Fibroblast of pulmonary artery (primary cell): Measurements from ENCODE around the gene MOB3B.

Experiments used
- DNase-seq: peaks from one replicate; pipeline ENCODE4 v3.0.0-alpha.2; 2010; ENCODE audit warnings: low read depth
- H3K4me3 ChIP-seq: replicated peaks from 2 replicates; pipeline ENCODE4 v1.5.1; 2011; ENCODE audit warnings: low read depth, mild to moderate bottlenecking, control low read depth, low read length, moderate library complexity
- CTCF ChIP-seq: IDR thresholded peaks from 2 replicates; pipeline ENCODE4 v1.5.1; 2011; ENCODE audit warnings: mild to moderate bottlenecking, control low read depth, low read length, inconsistent platforms; ENCODE audit errors: missing control alignments

Gene MOB3B

DNA sequence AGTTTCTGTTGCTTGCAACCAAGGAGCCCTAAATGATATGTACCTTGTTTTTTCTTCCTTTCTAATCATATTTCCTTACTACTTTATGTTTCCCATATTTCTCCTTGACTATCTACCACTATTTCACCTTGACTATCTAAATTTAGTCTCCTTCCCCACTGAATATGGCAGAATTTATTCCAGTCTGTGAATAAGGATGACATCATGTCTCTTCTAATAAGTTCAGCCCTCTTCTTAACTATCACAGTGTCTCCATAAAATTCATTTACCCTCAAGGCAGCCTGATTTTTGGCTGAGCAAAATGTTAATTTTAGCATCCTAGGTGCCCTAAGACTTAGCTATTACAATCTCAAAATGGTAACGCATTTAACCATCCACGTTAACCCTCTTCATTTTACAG is 133.1 kb downstream of the MOB3B start:
- no peak for TF ChIP-seq CTCF
- no peak for DNase-seq
- H3K4me3 ChIP-seq = no peak overlapping the region

GRCh38 chr9:27395484-27395921 is 134.1 kb downstream of the MOB3B start:
- H3K4me3 ChIP-seq = no peak overlapping the region
- no peak for DNase-seq
- TF ChIP-seq CTCF = no peak

DNA sequence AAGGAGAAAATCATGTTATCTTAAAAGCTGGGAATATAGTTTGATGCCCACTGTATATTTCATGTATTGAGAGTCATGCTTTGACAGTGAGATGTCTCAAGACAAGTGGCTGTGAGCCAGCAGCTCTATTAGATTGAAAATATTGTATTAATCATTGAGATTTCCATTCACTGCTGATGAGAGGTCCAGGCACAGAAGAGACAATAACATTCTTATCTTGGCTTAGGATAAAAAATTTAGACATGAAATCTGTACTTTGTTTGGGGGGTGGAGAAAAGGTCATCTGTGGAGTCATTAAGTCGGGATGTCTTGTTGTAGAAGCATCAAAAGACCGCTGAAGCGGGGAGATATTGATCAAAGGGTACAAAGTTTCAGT is 134.8 kb downstream of the MOB3B start:
- no peak for TF ChIP-seq CTCF
- no peak for DNase-seq
- no peak overlapping the region for H3K4me3 ChIP-seq

DNA sequence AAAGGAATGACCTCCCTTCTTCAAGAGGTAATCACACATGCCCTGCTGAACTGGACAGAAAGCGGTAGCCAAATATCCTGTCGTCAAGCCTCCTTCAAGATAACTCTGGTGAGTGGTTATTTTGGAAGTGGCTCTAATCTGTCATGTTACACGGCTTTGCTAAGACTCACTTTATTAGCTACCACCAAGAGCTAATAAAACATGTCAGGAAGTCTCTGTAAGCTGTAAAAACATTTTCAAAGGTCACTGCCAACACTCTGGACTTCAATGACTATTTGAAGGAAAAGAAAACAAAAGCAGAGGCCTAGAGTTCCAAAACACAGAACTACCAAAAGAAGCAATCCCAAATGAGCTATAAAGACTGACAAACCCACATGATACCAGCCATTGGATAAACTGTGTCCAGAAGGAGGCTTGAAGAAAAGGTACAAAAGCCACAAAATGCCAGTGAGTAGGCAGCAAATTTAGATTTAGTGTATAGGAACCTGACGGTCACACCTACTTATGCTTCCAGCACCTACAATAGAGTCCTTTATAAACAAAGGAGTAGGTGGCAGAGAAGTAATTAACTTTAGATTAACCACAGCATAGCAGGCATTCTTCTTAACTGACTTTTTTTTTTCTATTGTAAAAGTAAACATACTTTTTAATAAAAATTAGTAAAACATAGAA is 135.3 kb downstream of the MOB3B start:
- TF ChIP-seq CTCF = no peak
- no peak for DNase-seq
- H3K4me3 ChIP-seq = no peak overlapping the region

- peak; percentile 6 for DNase-seq
- no peak overlapping the region for H3K4me3 ChIP-seq
- no peak for TF ChIP-seq CTCF
Measured at GRCh38 chr9:27393054-27393846, 136.4 kb downstream of the MOB3B start.

DNA sequence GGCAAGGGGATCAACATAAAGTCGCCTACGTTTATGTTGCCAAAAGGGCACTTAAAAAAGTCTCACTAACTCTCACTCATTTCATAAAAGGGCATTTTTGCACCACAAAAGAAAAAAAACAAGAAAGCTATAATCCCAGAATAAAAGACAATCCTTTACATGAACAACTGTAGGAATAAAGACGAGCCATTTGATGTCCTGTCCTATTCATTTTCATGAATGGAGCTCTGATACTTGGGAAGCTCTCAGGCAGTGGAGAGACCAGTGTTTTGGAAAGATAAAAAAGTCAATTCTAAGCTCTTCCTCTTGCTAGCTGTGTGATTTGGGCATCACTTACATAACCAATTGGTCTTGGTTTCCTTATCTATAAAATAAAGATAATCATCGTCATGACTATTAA is 137.2 kb downstream of the MOB3B start:
- no peak overlapping the region for H3K4me3 ChIP-seq
- no peak for TF ChIP-seq CTCF
- no peak for DNase-seq
